Activated CD4-positive, alpha-beta T cell treated with anti-CD3 and anti-CD28 coated beads, Interleukin-2, amount 10 ng/mL, durations not matched to agents 7 days and 5 days (primary cell): ENCODE results near the gene SPARC. TPM values are rescaled to one million over a fixed set of nuclear protein-coding genes. Genes with fewer than 3 reads are reported as not detected.

Experiments used
- CTCF ChIA-PET: fragments of 350-600 bp; sonication (Branson Sonifier 250); formaldehyde crosslinking; loops from one replicate; lab custom pipeline; 2021; ENCODE audit warnings: antibody characterized with exemption; lab: Charles Lee
- POLR2A ChIA-PET: fragments of 350-600 bp; sonication (Branson Sonifier 250); formaldehyde crosslinking; loops from one replicate; lab custom pipeline; 2021; ENCODE audit warnings: antibody characterized with exemption; lab: Charles Lee
- DNase-seq: peaks from one replicate; pipeline ENCODE4 v3.0.0-alpha.2; 2020
- H3K27ac Mint-ChIP-seq: one replicate; pipeline ENCODE4 v1.8.0; 2021; ENCODE audit warnings: mild to moderate bottlenecking, moderate library complexity, mixed read lengths
- H3K27me3 Mint-ChIP-seq: one replicate; pipeline ENCODE4 v1.8.0; 2021; ENCODE audit warnings: mixed read lengths
- H3K36me3 Mint-ChIP-seq: one replicate; pipeline ENCODE4 v1.8.0; 2021; ENCODE audit warnings: low read depth, mixed read lengths
- H3K4me1 Mint-ChIP-seq: one replicate; pipeline ENCODE4 v1.8.0; 2021; ENCODE audit warnings: mixed read lengths
- H3K4me3 Mint-ChIP-seq: one replicate; pipeline ENCODE4 v1.8.0; 2021; ENCODE audit warnings: mild to moderate bottlenecking, moderate library complexity, mixed read lengths
- H3K9me3 Mint-ChIP-seq: one replicate; pipeline ENCODE4 v1.8.0; 2021; ENCODE audit warnings: mixed read lengths
- total RNA-seq, 2 experiments: library from RNA; stranded (reverse); gene quantifications; one replicate each; pipeline ENCODE4 v1.2.3, GENCODE V29; 2021

Gene SPARC
- total RNA-seq, 2 experiments from 2014 or later = 0.27 to 1.1 TPM

GRCh38 chr5:151619812-151620460 is 66.8 kb downstream of the SPARC start:
- Mint-ChIP-seq H3K27me3 (peaks cover 3% of the 10 kb centered on the region), H3K36me3 (no peaks in the 10 kb centered on the region), H3K4me3 (no peak overlapping the region), H3K9me3 (no peaks in the 10 kb centered on the region), H3K27ac (no peak overlapping the region), H3K4me1 (peaks cover 7% of the 10 kb centered on the region)
- ChIA-PET CTCF (interaction anchor here (1.1 to 1.2 kb wide), 2 partner anchors 8 to 39 kb away, joined by 3 read pairs; no protein-coding TSS in a partner anchor), POLR2A (no interaction called here)
- no peak for DNase-seq

GRCh38 chr5:151618907-151619306 is 67.8 kb downstream of the SPARC start:
- Mint-ChIP-seq H3K36me3 (no peaks in the 10 kb centered on the region), H3K27me3 (peaks cover 3% of the 10 kb centered on the region), H3K27ac (no peak overlapping the region), H3K4me1 (peaks cover 11% of the 10 kb centered on the region), H3K4me3 (no peak overlapping the region), H3K9me3 (no peaks in the 10 kb centered on the region)
- DNase-seq = no peak
- ChIA-PET POLR2A (no interaction called here), CTCF (interaction anchor here (1.1 kb wide), 2 partner anchors 25 to 40 kb away, joined by 3 read pairs; no protein-coding TSS in a partner anchor)

GRCh38 chr5:151617841-151618710 is 68.6 kb downstream of the SPARC start:
- Mint-ChIP-seq H3K36me3 (no peaks in the 10 kb centered on the region), H3K4me1 (peaks cover 19% of the 10 kb centered on the region), H3K9me3 (no peaks in the 10 kb centered on the region), H3K27ac (no peak overlapping the region), H3K4me3 (no peak overlapping the region), H3K27me3 (peaks cover 3% of the 10 kb centered on the region)
- ChIA-PET POLR2A (no interaction called here), CTCF (interaction anchor here (1.0 to 1.4 kb wide), 3 partner anchors 9 to 26 kb away, joined by 3 read pairs; no protein-coding TSS in a partner anchor)
- no peak for DNase-seq

GRCh38 chr5:151617383-151617840 is 69.3 kb downstream of the SPARC start:
- ChIA-PET CTCF (interaction anchor here (1.0 to 1.4 kb wide), 2 partner anchors 10 to 15 kb away, joined by 3 read pairs; no protein-coding TSS in a partner anchor), POLR2A (no interaction called here)
- Mint-ChIP-seq H3K4me1 (peaks cover 26% of the 10 kb centered on the region), H3K36me3 (no peaks in the 10 kb centered on the region), H3K27ac (no peak overlapping the region), H3K4me3 (no peak overlapping the region), H3K27me3 (peaks cover 3% of the 10 kb centered on the region), H3K9me3 (no peaks in the 10 kb centered on the region)
- no peak for DNase-seq

GRCh38 chr5:151615431-151615830 is 71.3 kb downstream of the SPARC start:
- POLR2A ChIA-PET = no interaction called here
- no peak for DNase-seq
- CTCF ChIA-PET = no interaction called here
- Mint-ChIP-seq H3K36me3 (no peaks in the 10 kb centered on the region), H3K4me3 (no peak overlapping the region), H3K27ac (no peak overlapping the region), H3K27me3 (peaks cover 3% of the 10 kb centered on the region), H3K4me1 (peaks cover 30% of the 10 kb centered on the region), H3K9me3 (no peaks in the 10 kb centered on the region)

- H3K9me3 Mint-ChIP-seq = no peaks in the 10 kb centered on the region
- H3K27ac Mint-ChIP-seq = no peak overlapping the region
- ChIA-PET POLR2A (interaction anchor here (0.5 kb wide), 1 partner anchor 401 kb away, joined by 3 read pairs; no protein-coding TSS in a partner anchor), CTCF (interaction anchor here (0.9 to 1.7 kb wide), 3 partner anchors 8 to 38 kb away, joined by 3 to 6 read pairs (median 5); partner anchors contain the start of gene FAT2)
- no peak overlapping the region for H3K4me3 Mint-ChIP-seq
- DNase-seq = no peak
- no peaks in the 10 kb centered on the region for H3K36me3 Mint-ChIP-seq
- peaks cover 3% of the 10 kb centered on the region for H3K27me3 Mint-ChIP-seq
- peaks cover 30% of the 10 kb centered on the region for H3K4me1 Mint-ChIP-seq
Observed at GRCh38 chr5:151614565-151614964, 72.2 kb downstream of the SPARC start.

GRCh38 chr5:151612689-151613427 is 73.9 kb downstream of the SPARC start:
- Mint-ChIP-seq H3K27ac (peak overlapping the region; percentile 73), H3K4me1 (peaks cover 30% of the 10 kb centered on the region), H3K36me3 (no peaks in the 10 kb centered on the region), H3K4me3 (no peak overlapping the region), H3K27me3 (peaks cover 3% of the 10 kb centered on the region), H3K9me3 (no peaks in the 10 kb centered on the region)
- ChIA-PET CTCF (interaction anchor here (1.2 kb wide), 1 partner anchor 46 kb away, joined by 3 read pairs; no protein-coding TSS in a partner anchor), POLR2A (no interaction called here)
- DNase-seq = peak; percentile 37

GRCh38 chr5:151611127-151611775 is 75.5 kb downstream of the SPARC start:
- Mint-ChIP-seq H3K4me3 (no peak overlapping the region), H3K9me3 (no peaks in the 10 kb centered on the region), H3K27ac (no peak overlapping the region), H3K27me3 (peaks cover 3% of the 10 kb centered on the region), H3K36me3 (no peaks in the 10 kb centered on the region), H3K4me1 (peaks cover 30% of the 10 kb centered on the region)
- DNase-seq = no peak
- POLR2A ChIA-PET = no interaction called here
- CTCF ChIA-PET = interaction anchor here (0.6 to 2.3 kb wide), 4 partner anchors 9 to 138 kb away, joined by 3 to 6 read pairs (median 4); no protein-coding TSS in a partner anchor

Other genes starting within 250 kb of the SPARC start
- gene SLC36A1, start 239.3 kb downstream of the SPARC start, total RNA-seq = 1 to 10 TPM; 5.8 TPM
- not detected for gene FAT2, start 95.6 kb downstream of the SPARC start, total RNA-seq
- gene ATOX1, start 71.7 kb upstream of the SPARC start, total RNA-seq = 10 to 100 TPM; 46.9 to 48.1 TPM
- 100 to 1,000 TPM; 212 to 221 TPM for gene G3BP1, start 85.0 kb upstream of the SPARC start, total RNA-seq
- not detected for gene GLRA1, start 237.9 kb upstream of the SPARC start, total RNA-seq